HG02885 (cell line): ENCODE data around the gene ZNF134.

Experiments used
- ATAC-seq: cut with Tn5 transposase; IDR thresholded peaks from one replicate; pipeline ENCODE4 v1.9.1; 2021; ENCODE audit warnings: mild to moderate bottlenecking; ENCODE audit not compliant: unreplicated experiment, poor library complexity

Gene ZNF134

DNA sequence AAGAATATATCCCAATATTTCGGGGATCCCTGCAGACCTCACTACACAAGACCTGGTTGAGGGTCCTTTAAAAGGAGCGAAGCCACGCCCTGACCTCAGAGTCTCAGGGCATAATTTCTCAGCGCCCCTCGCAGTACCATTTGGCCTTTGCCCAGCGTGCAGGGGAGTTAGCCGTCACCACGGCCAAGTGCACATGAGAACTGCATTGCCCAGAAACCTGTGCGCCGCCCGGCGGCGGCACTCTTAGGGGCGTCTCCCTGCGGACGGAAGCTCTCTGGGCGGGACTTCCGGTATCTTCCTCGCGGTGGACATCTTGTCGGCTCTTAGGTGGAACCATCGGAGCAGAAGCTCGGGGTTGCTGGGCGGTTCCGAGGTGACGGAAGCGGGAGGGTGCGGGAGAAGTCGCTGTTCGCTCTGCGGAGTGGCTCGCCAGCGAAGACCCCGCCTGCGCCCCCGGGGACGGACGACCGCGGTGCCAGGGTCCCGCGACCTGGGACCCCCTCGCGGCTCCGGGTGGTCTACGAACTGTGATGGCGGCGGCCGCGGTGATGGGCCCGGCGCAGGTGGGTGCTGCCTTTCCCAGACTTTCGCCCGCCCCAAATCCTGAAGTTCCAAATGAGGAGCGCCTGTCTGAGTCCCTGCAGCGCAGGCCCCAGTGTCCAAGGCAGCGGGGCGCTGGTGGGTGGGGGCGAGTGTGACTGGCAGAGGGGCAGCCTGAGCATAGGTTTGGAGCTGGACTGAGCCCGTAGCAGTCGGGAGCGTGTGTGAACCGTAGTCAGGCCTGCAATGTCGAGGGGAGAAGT, at the start of gene ZNF134:
Gene ZNF134, plus strand, starts transcription at position 302 of the 803 bp plus-strand sequence. CDS start 5,227 bp downstream, outside the sequence.
- peak; percentile 99 for ATAC-seq

DNA sequence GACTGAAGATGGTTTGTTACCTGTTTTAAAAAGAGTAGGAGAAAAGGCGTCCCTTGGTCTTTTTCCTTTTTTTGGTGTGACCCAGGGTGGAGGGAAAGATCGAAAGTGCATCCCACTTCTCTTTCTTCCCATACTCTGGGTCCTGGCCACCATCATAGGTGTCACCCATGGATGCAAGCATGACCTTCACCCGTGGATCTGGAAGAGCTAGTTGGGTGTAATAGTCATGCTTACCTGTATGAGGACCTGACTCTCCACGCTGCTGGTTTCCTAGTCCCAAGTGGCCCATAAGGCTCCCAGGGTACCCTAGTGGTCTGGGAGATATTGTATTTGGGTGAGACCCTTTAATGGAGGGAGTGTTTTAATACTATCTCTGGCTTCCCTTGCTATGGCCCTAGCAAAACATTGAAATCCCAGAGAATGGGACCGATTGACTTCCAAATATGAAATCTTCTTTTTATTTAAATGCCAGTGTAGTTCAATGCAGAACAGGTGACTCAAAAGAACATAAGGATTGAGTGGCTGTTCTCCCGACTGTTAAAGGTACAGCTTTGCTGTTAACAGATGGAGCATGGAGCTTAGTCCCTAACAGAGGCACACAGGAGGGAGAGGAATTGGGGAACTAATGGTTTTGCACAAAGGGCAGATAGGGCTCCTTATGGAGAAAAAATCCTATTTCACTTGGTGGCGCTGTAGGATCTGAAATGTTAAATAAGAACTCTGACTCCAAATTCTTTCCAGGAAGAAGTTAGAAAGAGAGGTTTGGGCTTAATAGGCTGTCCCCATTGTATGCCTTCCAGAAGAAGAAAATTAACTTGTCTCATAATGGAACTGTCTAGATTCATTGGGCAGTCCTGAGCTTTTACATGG, 47.4 kb upstream of the ZNF134 start:
- ATAC-seq = no peak

DNA sequence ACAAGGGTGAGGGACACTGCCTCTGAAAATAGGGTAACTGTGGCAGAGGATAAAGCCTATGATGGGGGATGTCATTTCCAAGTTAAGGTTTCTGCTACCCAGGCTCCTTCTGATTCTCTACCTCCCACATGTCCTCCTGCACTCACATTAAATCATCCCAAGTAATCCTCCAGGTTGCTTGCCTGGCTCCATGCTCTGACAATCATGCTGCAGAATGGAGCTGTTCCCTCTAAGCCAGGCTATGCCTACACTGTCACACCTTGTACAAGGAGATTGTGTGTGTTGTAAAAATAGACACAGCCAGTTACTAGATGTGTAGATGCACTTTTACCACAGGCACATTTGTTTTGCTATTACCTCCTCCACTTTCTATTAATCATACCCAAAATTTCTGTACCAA, 43.3 kb upstream of the ZNF134 start:
- no peak for ATAC-seq

- ATAC-seq = no peak
These were observed 41.6 kb upstream of the ZNF134 start for GRCh38 chr19:57572415-57572947.

- no peak for ATAC-seq
These were observed 37.4 kb upstream of the ZNF134 start for GRCh38 chr19:57576661-57577060.

DNA sequence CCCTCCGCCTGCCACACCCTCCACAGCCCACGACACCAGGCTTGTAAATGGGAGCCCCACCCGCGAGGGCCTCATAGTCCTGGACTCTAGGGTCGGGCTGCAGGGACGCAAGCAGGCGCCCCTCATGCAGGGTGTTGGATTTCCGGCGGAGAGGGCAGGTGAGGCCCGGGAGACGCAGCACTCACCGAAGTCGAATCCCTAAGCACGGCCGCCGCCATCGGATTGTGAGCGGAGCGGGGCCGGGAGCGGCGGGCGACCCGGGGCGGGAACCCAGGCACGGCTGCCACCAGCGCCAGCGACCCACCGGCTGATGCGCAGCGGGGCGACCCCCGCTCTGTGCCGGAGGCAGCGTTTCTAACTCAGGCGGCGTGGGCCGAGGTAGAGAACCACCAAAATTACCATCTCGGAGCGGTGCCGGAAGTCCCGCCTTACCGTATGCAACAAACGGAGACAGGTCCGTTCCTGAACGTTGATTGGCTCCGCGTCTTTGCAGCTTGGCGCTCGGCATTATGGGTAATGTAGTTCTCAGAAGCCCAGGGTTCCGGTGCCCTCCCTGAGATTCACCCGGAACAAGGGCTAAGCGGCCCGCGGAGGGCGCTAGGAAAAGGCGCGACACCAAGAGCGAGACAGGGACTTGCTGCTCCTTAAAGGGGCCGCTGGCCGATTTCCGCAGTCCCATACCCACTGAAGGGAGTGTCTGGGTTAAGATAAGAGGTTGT, 35.4 kb upstream of the ZNF134 start, which contains the start of gene ZNF416:
Gene ZNF416, minus strand, starts transcription at position 425 of the 719 bp plus-strand sequence. Its CDS starts 207 bp downstream, at position 218.
- ATAC-seq = peak; percentile 97

- no peak for ATAC-seq
These were observed 30.9 kb upstream of the ZNF134 start for GRCh38 chr19:57583104-57583520.

DNA sequence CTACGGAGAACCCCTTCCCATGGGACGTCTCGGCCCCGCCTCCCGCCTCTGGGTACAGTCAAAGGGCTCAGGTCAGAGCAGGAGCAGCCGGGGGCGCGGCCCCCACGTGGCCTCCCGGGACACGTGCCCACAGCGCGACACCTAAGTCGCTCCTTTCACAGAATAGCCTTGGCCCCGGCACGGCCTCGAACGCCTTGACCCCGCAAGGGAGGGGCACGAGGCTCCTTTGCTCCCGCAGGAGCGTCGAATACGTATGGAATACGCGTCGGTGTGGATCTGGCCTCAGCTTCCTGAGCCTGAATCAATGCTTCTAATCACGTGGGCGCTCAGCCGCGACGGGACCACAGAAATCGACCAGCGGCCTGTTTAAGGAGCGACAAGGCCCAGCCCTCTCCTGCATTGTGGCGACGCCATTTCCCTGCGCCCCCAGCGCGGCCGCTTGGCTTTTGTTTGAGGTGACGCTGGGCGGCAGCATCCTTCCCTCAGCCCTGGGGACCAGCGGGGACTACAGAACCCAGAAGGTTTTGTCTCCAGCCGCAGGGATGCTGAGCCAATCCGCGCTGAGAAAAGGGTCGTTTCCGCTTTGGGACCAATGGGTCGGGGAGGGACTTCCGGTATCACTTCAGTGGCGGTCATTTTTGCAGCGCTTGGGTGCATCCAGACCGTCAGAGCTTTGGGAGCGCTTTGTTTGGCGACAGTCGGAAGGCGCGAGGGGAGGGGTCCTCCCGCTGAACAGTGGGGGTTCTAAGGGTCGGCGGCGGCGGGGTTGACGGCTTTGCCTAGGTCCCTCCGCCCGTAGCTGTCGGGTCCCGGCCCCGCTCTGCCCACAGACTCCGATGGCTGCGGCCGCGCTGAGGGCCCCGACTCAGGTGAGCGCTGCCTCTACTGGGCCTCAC, 30.3 kb upstream of the ZNF134 start, which contains the start of gene ZIK1:
Gene ZIK1, plus strand, starts transcription at position 625 of the 896 bp plus-strand sequence. Its CDS starts 212 bp downstream, at position 837.
- peak; percentile 84 for ATAC-seq

GRCh38 chr19:57587529-57587928, 26.5 kb upstream of the ZNF134 start:
- no peak for ATAC-seq

DNA sequence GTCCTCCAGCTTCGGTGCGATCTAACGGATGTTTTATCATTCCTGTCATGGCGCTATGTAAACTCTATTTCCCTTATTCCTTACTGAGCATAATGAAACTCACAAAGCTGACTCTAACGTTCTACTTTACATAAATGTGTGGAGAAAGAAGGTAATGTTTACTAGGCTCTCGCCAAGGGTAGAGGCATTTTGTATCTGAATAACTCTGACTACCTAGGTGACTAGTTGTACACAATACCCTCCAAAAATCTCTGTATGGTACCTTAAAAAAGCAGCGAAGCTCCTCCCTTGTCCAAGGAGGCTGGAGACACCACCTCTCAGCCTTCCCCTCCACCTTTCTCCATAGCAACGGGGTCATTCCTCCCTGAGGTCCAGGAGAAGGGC, 14.7 kb upstream of the ZNF134 start:
- no peak for ATAC-seq

DNA sequence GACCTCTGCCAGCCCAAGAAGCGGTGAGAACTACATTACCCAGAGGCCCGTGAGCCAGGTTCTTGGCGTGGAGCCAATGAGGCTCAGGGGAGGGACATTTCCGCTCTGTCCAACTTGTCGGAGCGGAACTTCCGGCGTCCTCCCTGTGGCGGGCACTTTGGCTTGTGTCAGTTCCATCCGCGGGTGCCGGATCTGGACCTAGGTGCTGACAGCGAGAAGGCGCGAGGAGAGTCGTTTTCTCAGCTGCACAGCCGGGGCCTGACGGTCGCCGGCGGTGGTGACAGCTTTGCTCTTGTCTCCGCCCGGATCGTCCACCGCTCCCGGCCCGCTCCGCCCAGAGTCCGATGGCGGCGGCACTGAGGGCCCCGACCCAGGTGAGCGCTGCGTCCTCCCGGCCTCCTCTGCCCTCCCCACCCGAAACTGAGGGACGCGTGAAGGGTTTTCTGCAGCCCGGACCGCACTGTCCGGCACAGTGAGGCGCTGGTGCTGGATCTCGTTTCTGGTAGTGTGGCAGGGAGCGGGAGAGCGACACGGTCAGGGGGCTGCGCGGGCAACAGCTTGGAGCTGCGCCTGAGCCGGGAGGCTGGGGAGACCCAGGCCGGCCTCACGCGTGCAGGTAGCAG, 14.2 kb upstream of the ZNF134 start, which contains the start of gene ZNF530:
Gene ZNF530, plus strand, starts transcription at position 125 of the 623 bp plus-strand sequence. CDS start 4,461 bp downstream, outside the sequence.
- peak; percentile 99 for ATAC-seq

DNA sequence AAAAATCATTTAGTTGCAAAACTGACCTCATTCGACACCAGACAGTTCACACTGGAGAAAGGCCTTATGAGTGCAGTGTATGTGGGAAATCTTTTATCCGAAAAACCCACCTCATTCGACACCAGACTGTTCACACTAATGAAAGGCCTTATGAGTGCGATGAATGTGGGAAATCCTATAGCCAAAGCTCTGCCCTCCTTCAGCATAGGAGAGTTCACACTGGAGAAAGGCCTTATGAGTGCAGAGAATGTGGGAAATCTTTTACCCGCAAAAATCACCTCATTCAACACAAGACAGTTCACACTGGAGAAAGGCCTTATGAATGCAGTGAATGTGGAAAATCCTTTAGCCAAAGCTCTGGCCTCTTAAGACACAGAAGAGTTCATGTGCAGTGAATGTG, 7.1 kb upstream of the ZNF134 start:
- ATAC-seq = no peak

- no peak for ATAC-seq
These were observed 2.9 kb upstream of the ZNF134 start for GRCh38 chr19:57611113-57611512.

- no peak for ATAC-seq
These were observed 1.3 kb downstream of the ZNF134 start for GRCh38 chr19:57615346-57615745.

DNA sequence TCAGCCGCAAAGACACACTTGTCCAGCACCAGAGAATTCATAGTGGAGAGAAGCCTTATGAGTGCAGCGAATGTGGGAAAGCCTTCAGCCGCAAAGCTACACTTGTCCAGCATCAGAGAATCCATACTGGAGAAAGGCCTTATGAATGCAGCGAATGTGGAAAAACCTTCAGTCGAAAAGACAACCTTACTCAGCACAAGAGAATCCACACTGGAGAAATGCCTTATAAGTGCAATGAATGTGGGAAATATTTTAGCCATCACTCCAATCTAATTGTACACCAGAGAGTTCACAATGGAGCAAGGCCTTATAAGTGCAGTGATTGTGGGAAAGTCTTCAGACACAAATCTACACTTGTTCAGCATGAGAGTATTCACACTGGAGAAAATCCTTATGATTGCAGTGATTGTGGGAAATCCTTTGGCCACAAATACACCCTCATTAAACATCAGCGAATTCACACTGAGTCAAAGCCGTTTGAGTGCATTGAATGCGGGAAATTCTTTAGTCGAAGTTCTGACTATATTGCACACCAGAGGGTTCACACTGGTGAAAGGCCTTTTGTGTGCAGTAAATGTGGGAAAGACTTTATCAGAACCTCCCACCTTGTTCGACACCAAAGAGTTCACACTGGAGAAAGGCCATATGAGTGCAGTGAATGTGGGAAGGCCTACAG, 6.8 kb downstream of the ZNF134 start:
- no peak for ATAC-seq

DNA sequence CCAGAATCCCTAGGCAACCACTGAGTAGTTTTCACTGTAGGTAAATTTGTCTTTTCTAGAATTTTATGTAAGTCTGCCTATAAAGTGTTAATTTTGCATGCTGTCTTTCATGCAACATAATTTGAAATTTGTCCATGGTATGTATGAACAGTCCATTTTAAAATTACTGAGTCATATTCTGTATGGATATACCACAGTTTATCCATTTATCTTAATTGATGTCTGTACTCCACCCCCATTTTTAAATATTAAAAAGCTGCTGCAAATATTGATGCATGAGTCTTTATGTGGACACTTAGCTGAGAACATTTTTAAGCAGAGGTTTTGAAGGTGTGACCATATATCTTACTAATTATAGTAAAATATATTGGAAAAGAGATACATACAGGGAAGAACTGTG, 9.0 kb downstream of the ZNF134 start:
- no peak for ATAC-seq

DNA sequence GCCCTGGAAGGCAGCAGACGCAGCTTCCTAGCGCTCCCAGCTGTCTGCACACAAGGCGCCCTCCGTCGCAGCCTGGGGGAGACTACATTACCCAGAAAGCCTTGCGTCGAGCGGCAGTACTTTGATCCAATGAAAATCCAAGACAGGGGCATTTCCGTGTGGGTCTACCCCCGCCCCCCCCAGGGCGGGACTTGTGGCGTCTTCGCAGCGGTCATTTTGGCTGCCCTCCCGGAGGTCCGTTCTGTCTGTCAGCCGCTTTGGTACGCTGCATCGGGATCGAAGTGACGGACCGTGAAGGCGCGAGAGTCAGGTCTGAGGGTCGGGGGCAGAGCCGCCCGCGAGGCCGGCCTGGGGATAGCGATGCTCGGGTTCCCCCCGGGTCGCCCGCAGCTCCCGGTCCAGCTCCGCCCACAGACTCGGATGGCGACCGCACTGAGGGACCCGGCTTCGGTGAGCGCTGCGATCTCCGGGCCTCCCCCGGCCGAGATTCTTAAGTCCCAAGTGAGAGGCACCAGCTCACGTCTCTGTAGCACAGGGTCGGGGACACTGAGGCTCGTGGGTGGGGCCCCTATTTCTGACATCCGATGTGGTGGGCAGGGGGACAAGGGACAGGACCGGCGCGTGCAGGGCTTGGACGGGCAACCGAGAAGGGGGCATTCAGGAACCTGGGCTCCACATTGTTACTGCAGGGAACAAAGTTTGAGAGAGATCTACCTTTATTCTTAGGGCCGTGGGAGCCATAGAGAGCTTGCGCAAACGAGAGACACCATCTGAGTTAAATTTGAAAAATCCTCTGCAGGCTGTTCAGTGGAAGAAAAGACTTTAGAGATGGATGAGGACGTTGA, 19.2 kb downstream of the ZNF134 start, which contains the start of gene ZNF211:
Gene ZNF211, plus strand, starts transcription at position 182 of the 845 bp plus-strand sequence. Its CDS starts 179 bp downstream, at position 361.
- ATAC-seq = peak; percentile 97
